GM12874 (cell line): ENCODE measurements around the gene SERPINI2.

Experiments
- TF ChIP-seq, protein P1 (sequence below): IDR thresholded peaks from 2 replicates; pipeline ENCODE4 v1.5.1; 2011; ENCODE audit warnings: low read depth, mild to moderate bottlenecking, control low read depth, low read length, moderate library complexity; ENCODE audit not compliant: insufficient read depth

SERPINI2 gene

DNA sequence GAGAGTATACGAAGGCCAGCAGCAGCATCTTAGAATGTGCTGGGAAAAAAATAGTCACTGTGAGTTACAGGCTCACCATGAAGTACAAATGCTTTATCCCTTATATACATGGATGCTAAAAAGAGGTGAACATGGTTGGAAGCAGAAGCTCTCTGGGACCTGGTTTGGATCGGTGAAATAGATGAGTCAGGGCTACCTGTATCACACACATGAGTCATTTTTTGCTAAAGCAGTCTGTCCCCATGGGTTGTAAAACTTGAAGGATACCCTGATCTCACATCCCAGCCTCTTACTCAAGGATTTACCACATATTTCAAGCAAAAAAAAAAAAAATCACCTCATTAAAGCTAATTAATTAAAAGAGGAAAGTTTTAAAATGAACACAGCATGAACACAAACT lies 6.9 kb upstream of the SERPINI2 start:
- TF ChIP-seq, protein P1, sequence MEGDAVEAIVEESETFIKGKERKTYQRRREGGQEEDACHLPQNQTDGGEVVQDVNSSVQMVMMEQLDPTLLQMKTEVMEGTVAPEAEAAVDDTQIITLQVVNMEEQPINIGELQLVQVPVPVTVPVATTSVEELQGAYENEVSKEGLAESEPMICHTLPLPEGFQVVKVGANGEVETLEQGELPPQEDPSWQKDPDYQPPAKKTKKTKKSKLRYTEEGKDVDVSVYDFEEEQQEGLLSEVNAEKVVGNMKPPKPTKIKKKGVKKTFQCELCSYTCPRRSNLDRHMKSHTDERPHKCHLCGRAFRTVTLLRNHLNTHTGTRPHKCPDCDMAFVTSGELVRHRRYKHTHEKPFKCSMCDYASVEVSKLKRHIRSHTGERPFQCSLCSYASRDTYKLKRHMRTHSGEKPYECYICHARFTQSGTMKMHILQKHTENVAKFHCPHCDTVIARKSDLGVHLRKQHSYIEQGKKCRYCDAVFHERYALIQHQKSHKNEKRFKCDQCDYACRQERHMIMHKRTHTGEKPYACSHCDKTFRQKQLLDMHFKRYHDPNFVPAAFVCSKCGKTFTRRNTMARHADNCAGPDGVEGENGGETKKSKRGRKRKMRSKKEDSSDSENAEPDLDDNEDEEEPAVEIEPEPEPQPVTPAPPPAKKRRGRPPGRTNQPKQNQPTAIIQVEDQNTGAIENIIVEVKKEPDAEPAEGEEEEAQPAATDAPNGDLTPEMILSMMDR, result no peak

DNA sequence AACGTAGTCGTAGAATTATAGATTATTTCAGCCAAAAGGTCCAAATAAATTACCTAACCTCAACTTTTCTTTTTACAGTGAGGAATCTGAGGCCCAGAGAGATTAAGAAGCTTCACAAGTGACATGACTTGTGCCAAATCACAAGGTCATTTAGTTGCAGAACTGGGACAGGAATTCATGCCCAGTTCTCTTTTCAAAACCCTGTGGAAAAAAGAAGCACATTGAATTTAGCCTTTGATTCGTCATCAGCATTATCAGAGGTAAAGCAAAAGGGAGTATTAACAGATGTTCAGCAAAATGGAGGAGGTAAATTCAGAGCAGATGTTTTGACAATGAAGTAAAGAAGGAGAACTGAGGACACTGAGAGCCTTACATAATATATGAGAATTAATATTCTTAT lies 4.5 kb downstream of the SERPINI2 start:
- TF ChIP-seq, protein P1, result no peak

DNA sequence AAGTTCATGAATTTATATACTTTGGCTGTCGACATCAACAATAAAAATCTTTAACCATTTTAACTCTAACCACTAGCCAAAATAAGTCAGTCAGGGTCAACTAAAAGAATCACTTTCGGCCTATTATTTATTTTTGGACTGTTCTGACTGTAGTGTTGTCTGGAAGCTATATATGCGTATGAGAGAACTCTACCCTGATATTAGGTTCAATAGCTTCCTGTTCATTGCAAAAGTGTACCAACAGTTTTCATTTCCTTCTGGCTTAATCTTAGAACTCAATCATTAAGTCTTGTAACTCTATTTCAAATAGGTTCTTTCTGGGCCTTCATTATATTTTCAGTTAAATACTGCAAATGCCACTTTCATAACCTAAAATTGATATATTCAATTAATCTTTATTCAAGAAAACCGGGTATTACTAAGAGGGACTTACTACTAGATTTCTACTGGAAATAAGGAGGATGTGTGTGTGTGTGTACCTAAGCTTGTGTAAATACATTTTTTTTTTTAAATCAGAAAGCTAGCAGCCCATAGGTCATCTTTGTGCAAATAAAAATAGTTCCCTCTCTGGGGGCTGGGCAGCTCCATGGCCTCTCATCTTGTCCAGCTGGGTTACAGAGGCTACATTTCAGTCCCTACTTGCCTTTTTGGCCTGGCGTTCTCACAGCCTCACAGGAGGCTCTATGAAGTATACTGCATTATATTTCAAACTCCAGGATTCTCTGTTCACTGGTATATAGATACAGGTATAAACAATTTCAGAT lies 5.8 kb downstream of the SERPINI2 start:
- TF ChIP-seq, protein P1, result no peak

DNA sequence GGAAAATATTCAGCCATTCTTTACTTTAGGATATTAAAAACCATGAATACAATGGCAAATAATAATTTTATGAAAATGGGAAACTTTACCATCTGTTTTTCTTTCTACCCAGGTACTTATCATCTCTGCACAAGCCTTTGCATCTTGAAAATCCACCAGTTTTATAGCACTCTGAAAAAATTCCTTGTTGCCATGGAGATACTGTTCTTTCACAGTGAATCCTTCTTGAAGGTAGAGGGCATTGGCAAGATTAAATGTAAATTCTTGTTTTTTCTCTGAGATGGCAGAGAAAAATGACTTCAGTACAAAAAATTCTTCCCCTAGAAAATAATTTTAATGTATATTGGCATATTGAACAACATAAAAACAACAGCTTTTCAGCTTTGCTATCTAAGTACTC lies 6.9 kb downstream of the SERPINI2 start:
- TF ChIP-seq, protein P1, result no peak

DNA sequence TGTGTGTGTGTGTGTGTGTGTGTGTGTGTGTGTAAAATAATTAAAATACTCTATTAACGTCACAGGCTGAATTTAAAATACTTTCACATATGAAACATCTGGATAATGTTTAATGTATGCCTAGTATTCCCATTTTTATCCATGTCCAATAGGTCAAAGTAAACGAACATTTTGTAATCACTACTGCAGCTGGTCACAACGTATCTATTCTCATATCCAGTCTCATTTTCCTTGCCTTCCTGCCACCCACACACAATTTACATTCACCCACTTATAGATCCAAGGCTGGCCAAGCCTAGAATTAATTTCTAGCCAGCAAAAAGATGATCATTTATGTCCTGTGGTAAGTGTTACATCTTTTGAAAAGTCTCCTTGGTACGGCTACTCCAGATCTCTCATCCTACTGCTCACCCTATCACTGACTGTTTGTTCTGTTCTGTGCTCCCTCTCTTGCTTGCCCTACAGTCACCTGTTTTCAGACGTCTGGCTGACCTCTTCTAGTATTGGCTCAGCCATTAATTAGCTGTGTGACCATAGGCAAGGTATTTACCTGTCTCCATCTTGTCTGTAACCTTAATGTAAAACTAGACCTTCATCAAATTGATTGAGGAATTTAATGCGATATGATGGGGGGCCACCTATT lies 17.6 kb downstream of the SERPINI2 start:
- TF ChIP-seq, protein P1, result no peak

DNA sequence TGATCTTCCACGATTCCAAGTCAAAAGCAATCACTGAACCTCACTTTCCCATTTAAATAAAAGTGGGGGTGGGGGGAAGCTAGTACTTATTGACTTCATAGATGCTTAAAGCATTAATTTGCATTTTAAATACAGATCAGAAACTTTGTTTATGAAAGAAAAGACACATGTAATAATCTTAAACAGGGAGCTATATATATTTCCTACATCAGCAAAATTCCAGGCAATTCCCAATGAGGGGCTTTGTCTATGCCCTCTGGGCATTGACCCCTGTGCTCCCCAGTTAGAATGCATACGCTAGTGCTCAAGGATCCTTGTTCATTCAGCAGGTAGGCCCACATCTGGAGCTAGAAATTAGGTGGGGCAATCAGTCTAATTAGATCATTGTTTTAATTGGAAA lies 20.0 kb downstream of the SERPINI2 start:
- TF ChIP-seq, protein P1, result no peak

DNA sequence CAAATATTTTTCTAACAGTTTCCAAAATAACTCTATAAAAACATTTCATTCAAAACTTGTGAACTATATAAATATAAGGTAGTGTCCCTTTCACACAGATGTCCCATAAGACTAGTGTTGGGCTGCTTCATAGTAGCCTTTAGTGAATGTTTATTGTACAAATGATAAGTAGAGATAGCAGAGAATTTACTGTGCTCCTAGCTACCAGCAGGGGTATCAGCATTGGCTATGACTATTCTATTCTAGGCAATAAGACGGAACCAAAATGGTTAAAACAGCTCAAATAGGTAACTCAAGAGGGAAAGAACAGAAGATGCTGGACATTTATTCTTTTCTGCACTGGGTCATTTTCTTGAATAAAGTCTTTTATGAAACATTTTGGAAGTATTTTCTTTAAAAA lies 22.6 kb downstream of the SERPINI2 start:
- TF ChIP-seq, protein P1, result no peak
